ENCODE data around the gene SYT2.
"Not testable (repeated sequence)": the region's sequence is repeated elsewhere in the genome, so short reads cannot be mapped to it uniquely, and the experiment has no call there.

Gene SYT2

DNA sequence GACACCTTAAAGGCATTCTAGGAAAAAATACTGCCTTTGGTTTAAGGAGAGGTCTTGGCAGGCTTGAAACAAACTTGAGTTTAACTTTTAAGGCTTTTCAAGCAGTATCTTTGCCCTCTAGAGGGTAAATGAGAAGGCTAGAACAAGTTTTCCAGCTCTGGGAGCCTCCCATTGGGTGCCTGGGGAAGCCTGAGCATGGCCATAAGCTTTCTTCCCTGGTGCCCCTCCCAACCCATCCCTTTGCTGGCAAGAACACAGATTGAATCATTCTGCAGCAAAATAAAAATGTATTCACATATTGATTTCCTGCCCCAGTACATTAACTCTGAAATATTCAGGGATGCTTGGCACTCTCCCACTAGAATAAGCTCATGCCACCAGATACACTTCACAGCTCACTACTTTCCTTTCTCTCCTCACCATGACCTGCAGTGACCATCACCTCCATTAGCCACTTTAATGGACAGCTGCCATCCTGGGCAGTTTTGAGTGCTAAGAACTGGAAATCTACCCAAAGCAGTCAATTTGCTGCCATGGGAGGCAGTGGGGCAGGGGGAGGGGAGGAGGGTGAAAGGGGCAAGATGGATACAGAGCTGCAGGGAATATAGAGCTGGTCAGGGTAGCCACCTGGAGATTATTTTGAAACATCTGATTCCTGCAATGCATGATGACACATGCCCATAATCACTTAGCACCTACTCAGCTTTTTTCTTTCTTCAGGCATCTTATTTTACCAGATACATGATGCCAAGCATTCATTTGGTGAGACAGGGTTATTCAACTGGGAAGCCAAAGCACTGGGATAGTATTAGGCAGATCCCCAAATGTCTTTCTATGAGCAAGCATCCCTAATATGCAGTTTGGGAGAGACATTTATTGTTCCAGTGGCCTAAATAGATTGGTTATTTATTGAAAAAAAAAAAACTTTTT is 140.6 kb downstream of the SYT2 start:
- no peak for DNase-seq (ENCODE audit: low read depth in 2 of 2)

DNA sequence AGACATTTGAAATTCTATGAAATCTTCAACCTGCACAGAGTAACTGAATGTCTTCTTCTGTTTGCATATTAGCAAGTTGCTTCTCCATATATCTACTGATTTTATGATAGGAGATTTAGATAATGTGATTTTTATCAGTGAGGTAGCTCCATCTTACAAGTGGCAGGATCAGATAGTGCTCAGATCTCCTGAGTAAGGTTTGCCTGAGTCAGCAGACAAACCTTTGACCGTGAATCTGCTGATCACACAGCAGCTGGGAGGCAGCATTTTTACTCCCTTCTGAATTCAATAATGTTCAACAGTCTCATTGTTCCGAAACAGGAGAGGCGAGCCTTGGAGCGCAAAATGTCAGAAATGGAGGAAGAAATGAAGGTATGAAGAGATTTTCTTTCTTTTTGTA is 141.4 kb downstream of the SYT2 start:
- DNase-seq (ENCODE audit: low read depth in 2 of 2), result no peak

- DNase-seq (ENCODE audit: low read depth in 2 of 2), result no peak
Observed at GRCh38 chr1:202568410-202568809, 141.8 kb downstream of the SYT2 start.

- DNase-seq (ENCODE audit: low read depth in 2 of 2), result no peak
Observed at GRCh38 chr1:202567738-202568137, 142.5 kb downstream of the SYT2 start.

DNA sequence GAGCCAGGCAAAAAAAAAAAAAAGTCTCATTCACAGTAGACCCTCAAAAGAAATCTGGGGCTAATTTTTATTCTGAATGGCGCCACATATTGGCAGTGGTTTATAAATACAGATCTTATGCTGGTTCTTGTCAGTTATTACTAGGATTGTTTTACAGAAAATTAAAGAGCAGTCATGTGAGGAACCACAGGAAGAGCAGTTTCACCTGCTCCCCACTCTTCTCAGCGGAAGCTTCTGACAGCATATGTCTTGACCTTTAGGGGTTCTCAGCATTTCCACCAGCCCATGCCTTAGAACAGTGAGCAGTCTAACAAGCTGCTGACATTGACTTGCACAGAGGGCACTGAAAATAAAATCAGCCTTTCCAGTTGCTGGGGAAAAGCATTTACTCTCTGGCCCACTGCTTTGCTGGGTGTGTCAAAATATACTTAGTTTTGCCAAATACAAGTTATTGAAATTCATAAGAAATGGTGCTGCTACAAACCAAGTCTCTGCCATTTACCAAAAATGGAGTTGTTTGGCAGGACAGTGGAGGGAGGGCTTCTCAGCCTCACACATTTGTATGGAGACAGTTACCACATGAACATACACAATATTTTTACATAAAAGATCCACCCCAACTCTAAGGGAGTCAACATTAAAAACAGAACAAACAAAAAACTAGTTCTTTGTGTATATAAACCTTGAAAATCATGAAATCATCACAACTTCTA is 144.2 kb downstream of the SYT2 start:
- no peak for DNase-seq (ENCODE audit: low read depth in 2 of 2)

DNA sequence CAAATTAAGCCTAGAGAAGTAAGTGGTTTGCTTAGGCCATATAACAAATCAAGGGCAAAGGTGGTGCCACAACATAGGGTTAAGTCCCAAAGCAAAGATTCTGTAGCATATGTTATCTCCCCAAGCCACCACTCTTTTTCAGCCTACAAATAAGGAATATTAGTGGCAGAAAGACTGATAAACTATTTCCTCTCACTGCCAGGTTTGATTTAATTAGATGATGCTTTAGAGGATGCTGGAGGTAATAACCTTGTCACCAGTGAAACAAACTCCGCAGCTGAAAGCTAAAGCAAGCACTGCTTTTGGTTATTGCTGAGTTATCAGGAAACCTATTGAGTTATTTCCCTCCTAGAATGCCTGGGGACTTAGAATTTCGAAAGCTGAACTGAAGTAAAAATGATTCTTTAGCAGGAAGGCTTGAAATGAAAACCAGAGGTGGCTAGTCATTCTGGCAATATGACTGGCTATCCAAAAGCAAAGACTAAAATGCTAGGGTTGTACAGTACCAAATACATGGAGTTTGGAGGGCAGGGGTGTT is 145.2 kb downstream of the SYT2 start:
- DNase-seq (ENCODE audit: low read depth in 2 of 2), result no peak

DNA sequence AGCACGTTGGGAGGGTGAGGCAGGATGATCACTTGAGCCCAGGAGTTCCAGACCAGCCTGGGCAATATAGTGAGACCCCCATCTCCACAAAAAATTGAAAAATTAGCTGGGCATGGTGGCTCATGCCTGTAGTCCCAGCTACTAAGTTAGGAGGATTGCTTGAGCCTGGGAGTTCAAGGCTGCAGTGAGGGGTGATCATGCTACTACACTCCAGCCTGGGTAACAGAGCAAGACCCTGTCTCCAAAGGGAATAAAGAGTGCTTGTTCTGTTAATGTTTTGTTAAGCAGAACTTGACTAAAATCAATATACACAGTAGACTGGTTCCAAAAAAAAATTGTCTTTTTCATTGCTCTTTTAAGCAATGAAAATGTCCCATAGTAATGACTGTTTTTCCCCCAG is 146.4 kb downstream of the SYT2 start:
- no peak for DNase-seq (ENCODE audit: low read depth in 2 of 2)

DNA sequence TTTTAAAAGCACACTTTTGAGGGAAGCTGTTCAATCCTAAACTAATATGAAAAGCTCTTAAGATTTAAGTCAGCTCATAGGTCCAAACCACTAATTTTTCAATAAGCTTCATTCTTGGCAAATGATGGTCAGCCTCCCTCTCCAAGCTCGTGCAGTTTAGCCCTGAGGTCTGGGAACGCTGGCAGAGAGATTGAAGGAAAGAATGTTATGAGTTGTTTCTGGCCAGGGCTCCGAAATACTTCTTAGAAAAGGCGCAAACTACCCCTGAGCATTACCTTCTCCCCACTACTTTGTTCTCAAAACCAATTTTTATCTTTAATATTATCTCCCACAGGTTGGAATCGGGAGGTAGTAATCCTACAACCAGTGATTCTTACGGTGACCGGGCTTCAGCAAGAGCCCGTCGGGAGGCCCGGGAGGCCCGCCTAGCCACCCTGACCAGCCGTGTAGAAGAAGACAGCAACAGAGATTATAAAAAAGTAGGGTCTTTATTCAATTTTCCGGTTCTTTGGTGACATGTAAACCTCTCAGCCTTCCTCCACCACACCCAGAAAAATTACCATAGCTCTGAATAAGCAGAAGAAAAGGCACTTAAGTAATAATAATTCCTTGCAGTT is 147.7 kb downstream of the SYT2 start:
- no peak for DNase-seq (ENCODE audit: low read depth in 2 of 2)

DNA sequence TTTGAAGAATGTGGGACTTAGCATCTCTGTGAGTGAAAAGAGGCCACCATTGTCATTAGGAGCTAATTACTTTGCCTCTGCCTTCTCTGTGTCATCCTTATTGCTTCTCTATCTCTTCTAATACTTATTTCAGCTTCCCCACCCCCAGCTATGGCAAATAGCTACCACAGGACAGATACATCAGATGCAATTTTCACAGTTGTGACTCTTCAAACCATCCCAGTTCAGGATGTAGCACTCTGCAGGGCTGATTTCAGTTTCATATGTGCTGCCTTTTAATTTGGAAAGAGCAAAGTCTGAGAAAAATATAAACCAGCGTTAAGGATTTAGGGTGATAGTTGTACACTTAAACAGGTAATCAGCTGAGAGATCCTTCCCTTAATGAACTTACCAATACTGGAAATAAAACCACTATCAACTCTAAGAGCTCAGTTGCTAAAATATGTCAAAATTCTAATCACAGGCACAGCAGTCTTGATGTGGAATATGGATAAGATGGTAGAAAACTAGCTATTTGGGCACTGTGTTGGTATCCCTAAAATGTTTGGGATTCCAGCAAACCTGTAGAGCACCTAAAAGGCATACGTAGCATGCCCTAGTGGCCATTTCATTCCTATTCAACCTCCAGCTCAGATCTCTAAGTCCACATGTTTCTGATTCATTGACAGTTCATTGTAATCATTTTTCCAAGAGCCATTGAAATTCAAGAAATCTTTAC is 148.4 kb downstream of the SYT2 start:
- no peak for DNase-seq (ENCODE audit: low read depth in 2 of 2)

DNA sequence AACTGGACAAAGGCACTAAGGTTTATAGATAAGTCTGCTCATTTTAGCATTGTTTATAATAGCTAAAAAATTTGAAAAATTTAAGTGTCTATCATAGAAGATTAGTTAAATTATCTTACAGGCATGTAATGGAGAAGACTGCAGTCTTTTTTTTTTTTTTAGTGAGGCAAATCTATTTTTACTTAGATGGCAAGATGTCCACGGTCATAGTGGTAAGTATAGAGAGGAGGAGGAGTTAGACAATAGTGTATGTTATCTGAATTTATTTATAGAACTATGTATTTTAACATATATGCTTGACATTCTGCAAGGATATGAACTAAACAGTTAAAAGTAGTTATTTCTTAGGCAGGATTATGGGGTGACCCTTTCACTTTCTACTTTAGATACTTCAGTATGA is 149.0 kb downstream of the SYT2 start:
- no peak for DNase-seq (ENCODE audit: low read depth in 2 of 2)

DNA sequence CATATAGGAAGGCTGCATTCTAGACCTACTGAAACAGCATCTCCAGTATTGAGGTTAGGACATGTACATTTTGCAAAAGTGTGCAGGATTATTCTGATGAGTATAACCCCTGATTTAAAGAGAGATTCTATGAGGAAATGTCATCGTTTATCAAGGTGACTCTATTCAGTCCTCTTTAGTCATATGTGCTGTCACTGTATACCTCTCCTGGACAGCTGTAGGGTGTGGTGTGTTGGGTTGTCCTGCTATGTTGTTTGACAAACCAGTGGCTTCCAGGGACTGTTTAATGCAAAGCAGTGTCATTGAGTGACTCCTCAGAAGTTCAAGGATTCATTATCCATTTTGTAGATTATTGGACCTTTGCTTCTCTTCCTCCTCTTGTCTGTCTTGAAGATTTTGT is 152.6 kb downstream of the SYT2 start:
- DNase-seq (ENCODE audit: low read depth in 2 of 2), result not testable (repeated sequence)

DNA sequence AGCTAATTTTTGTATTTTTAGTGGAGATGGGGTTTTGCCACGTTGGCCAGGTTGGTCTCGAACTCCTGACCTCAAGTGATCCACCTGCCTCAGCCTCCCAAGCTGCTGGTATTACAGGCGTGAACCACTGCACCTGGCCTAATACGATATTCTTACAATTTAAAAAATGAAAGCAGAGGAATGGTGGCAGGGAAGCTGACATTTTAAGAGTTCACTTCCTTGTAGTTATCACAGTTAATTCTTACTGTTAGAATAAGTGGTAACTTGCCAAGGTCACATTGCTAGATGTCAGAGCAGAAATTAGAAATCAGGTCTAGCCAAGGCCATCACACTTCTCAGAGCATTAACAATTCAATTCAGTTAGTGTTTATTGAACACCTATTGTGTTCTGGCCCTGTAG is 154.2 kb downstream of the SYT2 start:
- DNase-seq (ENCODE audit: low read depth in 2 of 2), result not testable (repeated sequence)

- DNase-seq (ENCODE audit: low read depth in 2 of 2), result not testable (repeated sequence)
Observed at GRCh38 chr1:202554619-202555018, 155.6 kb downstream of the SYT2 start.

DNA sequence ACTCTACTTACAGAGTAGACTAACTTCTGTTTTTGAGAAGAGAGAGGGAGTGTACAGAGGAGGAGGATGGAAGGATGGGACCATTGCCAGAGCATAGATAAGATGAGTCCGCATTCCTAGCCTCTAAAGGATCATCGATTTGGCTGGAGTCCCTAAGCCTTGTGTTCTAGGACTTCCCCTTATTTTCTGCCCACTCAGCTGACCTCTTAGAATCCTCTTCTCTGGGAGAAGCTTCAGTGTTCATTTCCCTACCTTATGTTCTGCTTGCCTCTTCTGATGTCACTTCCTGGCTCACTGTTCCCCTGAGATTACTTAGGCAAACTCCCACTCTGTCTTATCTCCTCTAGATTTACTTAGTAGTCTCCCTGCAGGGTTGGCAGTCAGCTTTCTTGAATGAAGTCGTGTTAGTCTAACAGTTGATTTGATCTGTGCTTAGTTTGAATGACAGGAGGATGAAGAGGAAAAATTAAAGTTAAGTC is 156.7 kb downstream of the SYT2 start:
- DNase-seq (ENCODE audit: low read depth in 2 of 2), result no peak

DNA sequence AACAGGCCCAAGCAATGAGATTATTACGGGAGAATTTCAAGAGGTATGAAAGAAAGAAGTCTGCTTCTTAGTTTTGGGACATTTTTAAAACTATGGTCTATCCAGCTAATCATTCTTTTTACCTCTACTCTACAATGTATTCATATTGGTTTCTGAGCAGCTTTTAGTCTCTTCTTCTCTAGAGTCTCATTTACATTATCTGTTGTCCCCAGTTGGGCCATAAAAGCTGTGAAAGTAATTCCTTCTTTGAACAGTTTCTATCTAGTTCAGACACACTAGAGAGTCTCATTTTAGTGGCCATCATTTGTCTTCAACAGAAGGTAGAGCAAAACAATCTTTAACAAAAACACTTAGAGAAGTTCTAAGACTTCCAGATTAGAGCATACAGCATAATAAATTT is 157.2 kb downstream of the SYT2 start:
- DNase-seq (ENCODE audit: low read depth in 2 of 2), result not testable (repeated sequence)

- not testable (repeated sequence) for DNase-seq (ENCODE audit: low read depth in 2 of 2)
Observed at GRCh38 chr1:202552615-202553014, 157.6 kb downstream of the SYT2 start.

DNA sequence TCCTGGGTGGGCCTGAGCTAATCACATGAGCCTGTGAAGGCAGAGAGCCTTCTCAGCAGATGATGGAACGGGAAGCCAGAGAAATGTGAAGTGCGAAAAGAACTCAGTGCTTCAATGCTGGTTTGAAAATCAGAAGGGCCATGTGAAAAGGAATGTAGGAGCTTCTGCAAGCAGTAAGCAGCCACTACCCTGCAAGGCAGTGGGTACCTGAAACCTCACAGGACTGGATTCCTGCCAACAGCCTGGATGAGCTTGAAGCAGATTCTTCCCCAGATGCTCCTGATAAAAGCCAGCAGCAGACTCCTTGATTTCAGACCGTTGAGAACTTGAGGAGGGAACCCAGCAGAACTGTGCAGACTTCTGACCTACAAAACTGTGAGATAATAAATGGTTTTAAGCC is 158.6 kb downstream of the SYT2 start:
- DNase-seq (ENCODE audit: low read depth in 2 of 2), result no peak

DNA sequence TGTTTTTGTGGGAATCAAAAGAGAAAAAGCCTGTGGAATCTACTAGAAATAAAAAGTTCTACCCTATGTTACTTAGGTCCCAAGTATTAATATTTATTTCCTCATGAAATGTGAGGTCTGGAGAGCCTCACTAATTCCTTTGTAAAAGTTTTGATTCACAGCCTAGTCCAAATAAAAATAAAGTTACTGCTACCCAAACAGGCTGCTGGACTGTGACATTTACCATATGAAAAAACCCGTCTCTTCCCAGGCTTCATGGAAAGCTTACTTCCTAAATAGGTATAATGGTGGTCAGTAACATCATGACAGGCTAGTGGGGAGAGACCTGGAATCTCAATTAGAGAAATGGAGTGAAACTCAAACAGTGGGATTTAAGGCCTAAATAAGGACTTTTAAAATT is 160.2 kb downstream of the SYT2 start:
- DNase-seq (ENCODE audit: low read depth in 2 of 2), result not testable (repeated sequence)

- no peak for DNase-seq (ENCODE audit: low read depth in 2 of 2)
Observed at GRCh38 chr1:202547215-202547614, 163.0 kb downstream of the SYT2 start.

DNA sequence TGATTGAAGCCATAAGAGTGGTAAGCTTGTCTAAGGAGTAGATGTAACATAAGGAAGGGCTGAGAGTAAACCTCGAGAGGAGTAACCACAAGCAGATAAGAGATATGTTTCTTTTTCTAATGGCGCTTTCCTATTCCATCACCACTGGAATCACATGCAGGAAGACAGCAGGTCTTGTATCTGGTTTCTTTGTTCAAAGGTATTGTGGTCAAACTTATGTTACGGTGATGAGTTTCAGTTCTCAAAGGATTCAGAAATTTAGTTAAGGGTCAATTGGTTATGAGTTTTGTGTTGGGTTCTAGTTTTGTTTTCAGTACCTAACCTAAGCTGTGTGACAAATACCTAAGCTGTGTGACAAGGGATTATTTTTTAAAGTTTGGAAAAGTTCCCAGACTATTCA is 163.5 kb downstream of the SYT2 start:
- not testable (repeated sequence) for DNase-seq (ENCODE audit: low read depth in 2 of 2)

DNA sequence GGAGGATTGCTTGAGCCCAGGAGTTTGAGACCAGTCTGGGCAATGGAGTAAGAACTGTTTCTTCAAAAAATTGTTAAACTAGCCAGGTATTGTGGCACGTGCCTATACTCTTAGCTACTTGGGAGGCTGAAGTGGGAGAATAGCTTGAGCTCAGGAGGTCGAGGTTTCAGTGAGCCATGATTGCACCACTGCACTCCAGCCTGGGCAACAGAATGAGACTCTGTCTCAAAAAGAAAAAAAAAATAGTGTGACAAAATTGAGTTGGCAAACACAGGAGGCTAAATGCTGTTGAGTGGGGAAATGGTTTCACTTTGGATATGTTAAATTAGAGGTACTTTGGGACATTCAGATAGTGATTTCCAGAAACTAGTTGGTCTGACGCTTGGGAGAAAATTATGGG is 163.9 kb downstream of the SYT2 start:
- DNase-seq (ENCODE audit: low read depth in 2 of 2), result not testable (repeated sequence)

All from fibroblast of skin of left biceps (primary cell).